Fibroblast of upper back skin (primary cell): Measurements from ENCODE around the gene CDH11.

Experiments
- DNase-seq: peaks from one replicate; pipeline ENCODE4 v3.0.0-alpha.2; 2013

Gene CDH11

GRCh38 chr16:64973171-64973570, 148.7 kb downstream of the CDH11 start:
- DNase-seq: no peak

- no peak for DNase-seq
Observed at GRCh38 chr16:64971171-64971570, 150.7 kb downstream of the CDH11 start.

DNA sequence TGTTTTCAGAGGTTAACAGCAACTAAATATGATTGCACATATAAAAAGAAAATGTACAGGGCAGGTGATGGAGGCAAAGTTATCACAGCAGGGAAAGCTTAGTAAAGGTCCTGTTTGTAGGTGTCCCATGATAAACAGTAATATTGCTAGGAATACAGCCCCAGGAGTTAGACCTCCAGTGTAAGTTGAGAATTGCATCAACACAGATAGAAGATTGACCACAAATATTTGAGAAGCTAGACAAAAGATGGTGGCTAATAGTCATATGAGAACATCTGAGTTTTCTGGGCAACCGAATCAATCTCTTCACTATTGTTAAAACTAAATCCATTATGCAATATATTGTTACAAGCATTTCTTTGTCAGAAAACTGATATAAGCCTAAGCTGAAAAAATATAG, 152.6 kb downstream of the CDH11 start:
- peak; percentile 43 for DNase-seq

DNA sequence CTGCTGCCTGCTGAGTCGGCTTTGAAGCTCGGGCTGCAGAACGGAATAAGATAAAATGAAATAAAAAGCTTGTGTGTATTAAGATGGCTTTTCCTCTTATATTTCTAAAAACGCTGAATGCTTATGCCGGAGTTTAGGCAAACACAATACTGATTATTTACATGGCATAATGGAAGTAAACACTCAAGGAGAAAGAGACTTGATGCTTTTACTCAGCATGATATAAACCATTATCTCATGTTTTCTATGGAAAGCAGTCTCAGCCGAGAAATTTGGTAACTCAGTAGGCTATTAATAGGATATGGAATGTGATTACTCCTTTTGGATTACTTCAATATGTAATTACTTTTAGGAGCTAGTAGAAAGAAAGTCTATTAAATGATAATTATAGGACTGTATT, 153.3 kb downstream of the CDH11 start:
- DNase-seq: no peak

DNA sequence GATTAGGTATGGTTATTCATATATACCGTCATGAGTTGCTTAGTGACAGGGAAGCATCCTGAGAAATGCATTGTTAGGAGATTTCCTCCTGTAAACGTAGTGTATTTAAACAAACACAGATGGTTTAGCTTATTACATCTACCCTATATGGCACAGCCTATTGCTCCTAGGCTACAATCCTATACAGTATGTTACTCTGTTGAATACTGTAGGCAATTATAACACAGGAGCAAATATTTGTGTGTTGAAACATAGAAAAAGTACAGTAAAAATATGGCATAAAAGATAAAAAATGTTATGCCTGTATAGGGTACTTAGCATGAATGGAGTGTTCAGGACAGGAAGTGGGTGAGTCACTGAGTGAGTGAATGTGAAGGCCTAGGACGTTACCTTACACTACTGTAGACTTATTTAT, 157.7 kb downstream of the CDH11 start:
- peak; percentile 86 for DNase-seq

DNA sequence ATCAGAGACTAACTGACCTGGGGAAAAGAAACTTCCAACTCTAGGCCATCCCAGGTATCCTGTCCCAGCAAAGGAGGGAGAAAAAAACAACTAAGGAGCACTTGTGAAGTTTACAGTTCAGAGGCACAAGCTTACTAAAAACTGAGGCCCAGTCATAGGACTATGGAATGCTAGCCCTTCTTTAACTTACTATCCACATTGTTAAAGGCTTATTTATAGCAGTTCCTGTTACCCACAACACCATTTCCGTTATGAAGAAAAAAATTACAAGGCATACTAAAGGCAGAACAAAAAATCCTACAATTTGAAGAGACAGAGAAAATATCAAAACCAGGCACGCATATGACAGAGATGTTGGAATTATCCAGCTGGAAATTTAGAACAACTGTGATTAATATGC, 159.1 kb downstream of the CDH11 start:
- peak; percentile 35 for DNase-seq

GRCh38 chr16:64957246-64957645, 164.6 kb downstream of the CDH11 start:
- DNase-seq: no peak

- peak; percentile 79 for DNase-seq
Observed at GRCh38 chr16:64952177-64952576, 169.7 kb downstream of the CDH11 start.

GRCh38 chr16:64951193-64951592, 170.7 kb downstream of the CDH11 start:
- DNase-seq: no peak

DNA sequence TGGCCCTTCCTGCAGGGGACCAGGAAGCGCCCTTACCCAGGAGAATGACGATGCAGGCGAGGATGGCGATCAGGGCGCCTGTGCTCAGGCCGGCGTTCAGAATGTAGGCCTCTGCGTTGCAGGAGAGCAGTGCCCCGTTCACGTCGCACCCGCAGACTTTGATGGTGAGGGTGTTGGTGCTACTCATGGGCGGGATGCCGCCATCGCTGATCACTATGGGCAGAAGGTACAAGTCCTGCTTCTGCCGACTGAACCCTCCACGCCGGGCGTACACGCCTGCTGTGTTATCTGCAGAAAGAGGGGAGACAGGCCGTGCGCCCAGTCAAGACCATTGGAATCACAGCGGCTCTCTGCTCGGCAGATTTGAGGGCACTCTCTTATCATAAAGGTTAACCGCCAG, 171.1 kb downstream of the CDH11 start:
- no peak for DNase-seq

DNA sequence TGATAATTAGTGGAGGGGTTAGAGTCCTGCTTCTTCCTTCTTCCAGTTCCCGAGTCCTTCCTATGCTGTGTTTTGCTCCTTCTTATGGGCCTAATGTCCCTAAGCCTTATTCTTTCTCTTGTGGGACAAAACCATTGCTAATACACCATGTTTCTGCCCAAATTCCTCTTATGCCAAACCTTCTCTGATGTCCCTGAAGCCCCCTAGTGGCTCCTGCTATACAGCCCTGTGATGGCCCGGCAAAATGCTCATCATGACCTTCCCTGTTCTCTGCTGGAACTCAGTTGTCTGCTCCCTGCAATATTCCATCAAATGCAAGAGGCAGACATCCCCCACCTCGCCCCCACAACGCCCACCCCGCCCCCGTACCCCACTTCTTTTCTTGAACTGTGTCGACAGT, 171.6 kb downstream of the CDH11 start:
- no peak for DNase-seq

- no peak for DNase-seq
Observed at GRCh38 chr16:64948056-64948455, 173.8 kb downstream of the CDH11 start.

GRCh38 chr16:64947651-64948050, 174.2 kb downstream of the CDH11 start:
- no peak for DNase-seq

DNA sequence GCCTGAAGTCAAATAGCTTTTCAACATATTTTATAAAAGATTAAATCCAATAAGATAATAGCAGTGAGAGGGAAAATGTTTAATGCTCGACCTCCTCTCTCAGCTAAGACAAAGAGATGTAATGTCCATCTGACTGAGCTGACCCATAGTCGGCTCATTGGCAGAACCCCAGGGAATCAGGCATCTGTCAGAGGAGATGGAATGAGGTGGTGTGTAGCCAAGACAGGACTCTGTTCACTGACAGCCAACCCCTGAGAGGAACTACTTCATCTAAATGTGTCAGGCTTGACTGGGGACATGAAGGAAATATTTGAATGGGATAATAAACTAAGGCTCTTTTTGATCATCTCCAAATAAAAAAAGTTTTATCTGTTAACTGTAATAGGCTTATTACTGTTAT, 188.0 kb downstream of the CDH11 start:
- DNase-seq: peak; percentile 54

- DNase-seq: no peak
Observed at GRCh38 chr16:64926476-64926875, 195.4 kb downstream of the CDH11 start.

GRCh38 chr16:64925166-64925565, 196.7 kb downstream of the CDH11 start:
- no peak for DNase-seq

GRCh38 chr16:64924086-64924485, 197.8 kb downstream of the CDH11 start:
- no peak for DNase-seq

DNA sequence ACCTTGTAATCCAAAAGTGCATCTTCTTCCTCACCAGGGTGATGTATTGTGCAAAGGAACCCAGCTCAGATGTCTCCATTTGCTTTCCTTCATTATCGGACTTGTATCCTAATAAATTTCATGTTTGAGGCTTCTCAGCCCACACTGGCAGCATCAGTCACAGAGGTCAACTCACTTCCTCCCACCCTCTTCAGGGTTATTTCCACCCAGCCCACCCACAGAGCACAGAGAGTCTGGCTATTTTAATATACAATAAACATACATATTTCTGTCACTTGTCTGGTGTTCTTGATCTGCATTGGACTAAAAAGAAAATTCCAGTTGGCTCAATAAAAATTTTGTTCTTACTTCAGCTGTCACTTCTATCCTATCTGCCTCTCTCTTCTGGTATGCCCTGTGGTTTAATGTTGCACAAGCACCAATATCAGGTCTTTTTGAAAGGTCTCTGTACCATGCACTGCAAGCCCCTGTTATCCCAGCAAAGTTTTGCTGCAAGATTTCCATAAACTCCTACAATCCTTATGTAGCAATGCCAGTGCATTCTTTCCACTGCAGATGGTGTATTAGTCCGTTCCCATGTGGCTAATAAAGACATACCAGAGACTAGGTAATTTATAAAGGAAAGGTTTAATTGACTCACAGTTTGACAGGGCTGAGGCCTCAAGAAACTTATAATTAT, 201.8 kb downstream of the CDH11 start:
- DNase-seq: peak; percentile 75

DNA sequence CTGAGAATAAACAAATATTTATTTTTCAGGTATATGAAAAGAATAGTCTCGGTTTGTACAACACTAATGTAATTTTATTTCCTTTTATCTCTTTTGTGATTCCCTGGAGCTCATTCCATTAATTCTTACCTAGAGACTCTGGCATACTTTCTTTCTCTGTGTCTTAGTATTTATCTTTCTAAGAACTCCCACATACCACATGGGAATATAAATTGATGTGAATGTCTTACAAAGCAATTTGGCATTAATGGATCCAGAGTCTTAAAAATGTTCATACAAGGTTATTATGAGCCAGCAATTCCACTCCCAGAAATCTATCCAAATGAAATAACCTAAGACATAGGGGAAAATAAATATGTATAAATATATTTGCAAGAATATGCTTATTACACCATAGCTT, 202.7 kb downstream of the CDH11 start:
- DNase-seq: peak; percentile 51

GRCh38 chr16:64916051-64916450, 205.8 kb downstream of the CDH11 start:
- DNase-seq: no peak

DNA sequence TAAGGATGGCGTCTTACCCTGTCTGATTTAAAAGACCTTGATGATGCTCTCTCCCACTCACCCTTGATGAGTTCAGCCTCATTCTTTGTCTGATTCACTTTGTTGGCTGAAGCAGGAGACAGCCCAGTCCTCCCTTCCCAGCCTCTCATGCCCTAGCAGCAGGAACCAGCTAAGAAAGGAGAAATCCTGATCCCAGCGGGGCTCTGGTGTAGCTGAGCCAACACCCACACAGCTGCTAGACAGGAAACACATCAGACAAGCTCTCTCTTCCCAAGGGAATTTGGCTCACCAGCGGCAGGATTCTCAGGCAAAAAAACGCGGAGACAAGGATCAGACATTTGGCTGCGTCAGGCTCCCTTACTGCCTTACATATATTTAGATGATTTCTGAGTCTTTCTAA, 211.5 kb downstream of the CDH11 start:
- DNase-seq: peak; percentile 99

DNA sequence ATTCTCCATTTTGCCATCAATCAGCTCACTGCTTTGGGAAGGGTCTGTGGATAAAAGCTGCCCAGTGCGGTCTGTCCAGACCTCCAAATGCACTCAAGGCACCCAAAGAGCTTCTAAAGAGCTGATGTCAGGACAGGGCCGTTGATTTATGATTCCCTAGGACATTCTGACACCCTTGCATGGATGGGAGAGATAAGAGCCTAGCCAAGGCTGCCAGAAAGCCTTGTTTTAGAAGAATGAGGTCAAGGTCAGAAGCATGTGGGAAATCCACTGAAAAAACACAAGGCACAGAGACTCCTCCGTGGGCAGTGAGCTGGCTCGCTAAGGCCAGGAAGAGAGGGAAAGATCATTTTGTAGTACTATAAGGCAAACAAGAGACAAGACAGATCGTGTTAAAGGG, 214.0 kb downstream of the CDH11 start:
- DNase-seq: peak; percentile 50

DNA sequence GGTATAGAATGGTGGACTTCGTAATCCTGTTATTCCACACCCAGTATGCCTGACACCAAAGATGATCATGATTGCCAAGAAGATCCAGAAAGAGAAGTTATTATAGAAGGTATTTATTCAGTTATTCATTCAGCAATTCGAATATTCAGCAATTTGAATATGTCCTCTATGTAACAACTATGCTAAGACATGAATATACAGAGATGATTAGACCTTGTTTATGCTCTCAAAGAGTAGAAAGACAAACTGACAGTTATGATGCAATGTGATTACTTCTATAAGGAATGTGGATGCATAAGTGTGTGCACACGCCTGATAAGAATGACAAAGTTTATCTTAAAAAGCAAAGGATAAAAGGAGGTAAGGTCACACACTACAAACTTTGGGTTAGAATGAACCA, 218.1 kb downstream of the CDH11 start:
- no peak for DNase-seq

DNA sequence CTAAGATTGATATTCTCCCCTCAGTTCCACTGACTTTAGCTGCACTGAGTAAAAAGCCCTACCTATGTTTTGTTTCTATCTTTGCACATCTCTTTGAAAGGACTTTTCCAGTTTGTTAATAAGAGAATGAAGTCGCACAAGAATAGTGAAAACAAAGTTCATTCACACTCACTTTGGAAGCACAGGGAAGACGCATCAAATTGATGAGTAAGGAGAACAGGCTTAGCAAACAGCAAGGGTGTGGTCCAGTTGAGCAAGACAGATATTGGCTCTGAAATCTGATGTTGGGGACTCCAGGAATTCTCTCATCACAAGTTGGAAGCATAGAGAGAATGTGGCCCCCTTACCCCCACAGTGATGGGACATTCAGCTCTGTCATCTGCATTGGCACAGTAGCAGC, 221.3 kb downstream of the CDH11 start:
- DNase-seq: no peak

- peak; percentile 47 for DNase-seq
Observed at GRCh38 chr16:64900019-64900418, 221.8 kb downstream of the CDH11 start.

GRCh38 chr16:64898159-64898558, 223.7 kb downstream of the CDH11 start:
- DNase-seq: no peak
